NCI-H1105 treated with DMSO at 0.1 percent for 48 hours (cell line): Measurements from ENCODE around the gene ESPN.
A peak's percentile ranks its signal among the peaks of the same experiment; 100 is the strongest.
"Not testable (repeated sequence)": the region's sequence is repeated elsewhere in the genome, so short reads cannot be mapped to it uniquely, and the experiment has no call there.

ENCODE experiments used
- DNase-seq: peaks from one replicate; lab custom pipeline; 2025; lab: John Stamatoyannopoulos, UW

The ESPN gene

GRCh38 chr1:6447818-6448748 lies 23.5 kb downstream of the ESPN start:
- DNase-seq: peak; percentile 96

- DNase-seq: peak; percentile 44
Observed at GRCh38 chr1:6448749-6449631, 24.4 kb downstream of the ESPN start.

- DNase-seq: no peak
Observed at GRCh38 chr1:6450005-6450450, 25.5 kb downstream of the ESPN start.

GRCh38 chr1:6450486-6450885 lies 25.9 kb downstream of the ESPN start:
- DNase-seq: not testable (repeated sequence)

GRCh38 chr1:6450943-6451373 lies 26.4 kb downstream of the ESPN start:
- no peak for DNase-seq

GRCh38 chr1:6453895-6454855 lies 29.6 kb downstream of the ESPN start:
- DNase-seq: not testable (repeated sequence)

DNA sequence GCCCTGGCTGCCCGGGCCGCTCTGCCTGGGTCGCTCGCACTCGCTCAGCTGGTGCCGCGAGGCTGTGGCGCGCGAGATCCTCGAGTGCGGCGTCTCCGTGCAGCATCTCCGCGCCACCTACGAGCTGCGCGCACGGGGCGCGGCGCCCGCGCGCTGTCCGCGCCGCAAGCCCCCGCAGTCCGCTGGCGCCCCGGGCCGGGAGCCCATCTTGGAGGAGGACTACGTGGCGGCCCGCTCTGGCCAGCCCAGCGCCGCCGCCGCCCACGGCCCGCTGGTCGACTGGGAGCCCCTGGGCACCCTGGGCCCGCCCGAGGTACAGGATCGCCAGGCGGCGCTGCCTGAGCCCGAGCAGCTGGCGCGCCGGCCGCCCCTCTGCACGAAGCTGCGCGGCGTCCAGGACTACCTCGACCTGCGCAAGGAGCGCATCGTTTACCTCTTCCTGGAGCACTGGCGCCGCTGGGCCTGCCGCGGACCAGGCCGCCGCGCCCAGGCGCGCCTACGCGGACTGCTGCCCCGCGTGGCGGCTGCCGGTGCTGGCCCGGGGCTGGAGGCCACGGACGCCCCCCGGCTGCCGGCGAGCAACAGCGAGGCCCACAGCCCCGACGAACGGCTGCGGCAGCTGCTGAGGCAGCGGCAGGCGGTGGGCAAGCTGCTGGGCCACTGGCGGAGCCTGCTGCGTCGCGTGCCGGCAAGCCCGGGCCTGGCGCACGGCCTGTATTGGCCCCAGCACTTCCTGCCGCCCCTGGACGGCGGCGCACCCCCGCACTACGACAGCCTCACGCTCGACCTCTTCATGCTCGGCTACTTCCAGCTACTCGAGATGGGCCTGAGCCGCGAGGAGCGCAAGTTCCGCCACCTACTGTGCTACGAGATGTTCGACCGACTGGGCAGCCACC lies 30.5 kb downstream of the ESPN start:
- no peak for DNase-seq

DNA sequence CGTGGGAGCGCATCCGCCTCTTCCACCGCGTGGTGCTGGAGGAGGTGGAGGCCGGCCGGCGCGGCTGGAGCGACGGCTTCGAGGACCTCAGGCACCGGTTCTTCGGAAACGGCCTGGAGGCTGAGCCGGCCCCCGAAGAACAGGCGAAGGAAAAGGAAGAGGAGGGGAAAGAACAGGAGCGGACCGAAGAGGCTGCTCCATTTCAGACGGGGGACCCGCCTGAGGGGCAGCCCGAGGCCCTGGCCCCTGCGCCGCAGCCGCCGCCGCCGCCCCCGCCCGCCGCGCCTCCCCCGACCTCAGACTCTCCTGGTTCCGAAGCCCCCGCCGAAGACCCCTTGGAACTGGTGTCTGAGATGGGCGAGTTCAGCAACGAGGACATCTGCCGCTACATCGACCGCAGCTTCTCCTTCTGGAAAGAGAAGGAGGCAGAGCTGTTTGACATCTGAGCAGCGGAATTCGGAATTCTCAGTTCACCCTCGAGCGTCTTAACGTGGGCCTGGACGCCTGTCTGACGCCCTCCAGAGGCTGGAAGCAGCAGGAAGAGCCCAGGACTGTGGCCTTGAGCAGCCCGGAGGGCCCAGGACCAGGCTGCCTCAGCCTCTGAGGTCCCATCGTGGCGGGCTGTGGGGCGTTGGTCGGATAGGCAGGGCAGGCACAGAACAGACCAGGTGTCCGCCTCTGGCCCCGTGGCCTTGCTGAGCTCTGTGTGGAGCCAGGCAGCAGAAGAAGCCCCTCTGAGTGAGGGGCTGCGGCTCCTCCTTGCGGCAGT lies 31.4 kb downstream of the ESPN start:
- not testable (repeated sequence) for DNase-seq

DNA sequence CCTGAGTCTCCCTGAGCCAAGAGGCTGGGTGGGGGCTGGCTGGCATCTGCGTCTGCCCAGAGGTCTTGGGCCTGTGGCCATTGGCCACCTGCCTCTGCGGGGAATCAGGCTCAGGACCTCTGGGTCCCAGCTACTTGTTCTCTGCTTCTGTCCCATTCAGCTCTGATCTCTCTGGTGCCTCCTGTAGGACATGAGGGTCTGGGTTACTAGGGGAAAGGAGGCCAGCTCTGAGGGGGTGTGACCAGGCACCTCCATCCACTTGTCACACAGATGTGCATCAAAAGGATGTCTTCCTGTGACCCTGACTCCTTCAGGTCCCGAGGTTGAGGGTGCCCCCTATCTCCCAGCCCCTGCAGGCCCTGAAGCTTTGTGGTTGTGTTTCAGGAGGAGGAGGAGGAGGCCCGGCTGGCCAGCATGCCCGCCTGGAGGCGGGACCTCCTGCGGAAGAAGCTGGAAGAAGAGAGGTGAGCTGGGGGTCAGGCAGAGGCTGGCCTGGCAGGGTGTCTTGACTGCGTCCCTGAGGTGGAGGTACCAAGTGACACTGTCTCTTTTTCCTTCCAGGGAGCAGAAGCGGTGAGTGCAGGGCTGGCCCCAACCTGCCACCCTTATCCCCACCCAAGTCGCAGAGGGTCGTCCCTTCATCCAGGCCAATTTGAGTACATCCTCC lies 32.4 kb downstream of the ESPN start:
- no peak for DNase-seq

DNA sequence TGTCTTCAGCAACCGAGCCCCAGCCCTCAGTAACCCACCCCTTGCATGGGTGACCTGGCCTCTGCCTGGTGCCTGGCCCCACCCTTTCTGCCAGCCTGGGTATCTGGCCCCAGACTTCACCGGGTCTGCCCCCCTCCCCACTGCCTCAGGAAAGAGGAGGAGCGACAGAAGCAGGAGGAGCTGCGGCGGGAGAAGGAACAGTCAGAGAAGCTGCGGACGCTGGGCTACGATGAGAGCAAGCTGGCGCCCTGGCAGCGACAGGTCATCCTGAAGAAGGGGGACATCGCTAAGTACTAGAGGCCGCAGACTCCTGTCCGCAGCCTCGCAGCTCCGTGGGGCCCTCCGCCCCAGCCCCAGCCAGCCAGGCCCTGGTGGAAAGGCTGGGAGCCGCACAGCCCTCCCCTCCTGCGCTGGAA lies 35.3 kb downstream of the ESPN start:
- no peak for DNase-seq

GRCh38 chr1:6460301-6461050 lies 35.9 kb downstream of the ESPN start:
- DNase-seq: no peak

DNA sequence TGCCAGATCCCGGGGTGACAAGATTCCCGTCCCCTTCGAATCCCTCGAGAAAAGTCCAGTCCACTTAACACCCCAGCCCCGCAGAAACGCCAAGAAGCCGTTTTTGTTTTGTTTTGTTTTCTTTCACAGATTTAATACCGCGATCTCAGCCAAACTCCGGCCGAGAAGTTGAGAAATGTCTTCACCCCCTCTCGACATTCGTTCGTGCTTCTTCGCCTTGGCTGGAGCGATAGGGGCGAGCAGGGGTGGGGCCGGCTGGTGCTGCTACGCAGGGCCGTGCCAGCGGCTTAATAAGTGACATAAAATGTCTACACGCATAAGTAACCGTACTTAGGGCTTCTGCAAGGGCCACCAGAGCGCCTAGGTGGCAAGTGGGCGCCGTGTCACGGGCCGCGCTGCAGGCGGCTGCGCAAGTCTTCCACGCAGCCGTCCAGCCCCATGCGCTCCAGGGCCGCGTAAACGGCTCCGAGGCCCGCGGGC lies 36.5 kb downstream of the ESPN start:
- no peak for DNase-seq

DNA sequence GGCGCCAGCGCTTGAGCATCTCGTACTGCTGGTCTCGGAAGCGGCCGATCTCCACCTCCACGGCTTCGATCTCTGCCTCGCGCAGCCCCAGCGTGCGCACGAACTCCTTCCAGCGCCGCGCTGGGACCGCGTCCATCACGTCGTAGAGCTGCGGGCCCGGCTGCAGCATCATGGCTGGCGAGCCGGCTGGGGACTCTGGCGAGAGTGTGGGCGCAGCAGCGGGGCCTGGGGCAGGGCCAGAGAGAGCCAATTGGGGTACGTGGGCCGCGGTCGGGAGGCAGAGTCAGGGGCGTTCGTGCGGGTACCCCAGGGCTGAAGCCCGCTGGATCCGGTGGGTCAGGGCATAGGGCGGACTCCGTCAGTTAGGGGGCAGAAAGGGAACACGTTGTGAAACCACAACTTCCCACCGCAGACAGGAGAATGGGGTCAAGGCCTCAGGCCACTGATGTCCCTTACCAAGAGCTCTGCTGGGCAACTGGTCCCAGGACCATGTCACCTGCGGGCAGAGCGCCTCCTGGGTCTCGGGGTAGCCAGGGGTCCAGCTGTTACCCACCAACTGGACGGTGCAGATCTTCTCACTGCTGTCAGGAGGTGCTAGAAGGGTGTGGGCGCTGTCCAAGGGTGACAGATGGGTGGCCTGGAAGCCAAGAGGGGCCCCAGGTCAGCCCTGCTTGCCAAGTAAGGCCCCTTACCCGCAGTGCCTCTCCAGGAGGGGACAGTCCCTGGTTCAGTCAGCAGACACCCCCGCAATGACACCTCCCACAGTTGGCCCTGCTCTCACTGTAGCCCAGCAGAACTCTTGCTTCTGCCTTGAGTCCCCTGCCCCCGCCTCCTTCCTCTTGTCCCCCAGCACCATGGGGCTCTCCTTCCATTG lies 37.2 kb downstream of the ESPN start:
- no peak for DNase-seq

- no peak for DNase-seq
Observed at GRCh38 chr1:6462412-6463119, 38.0 kb downstream of the ESPN start.

DNA sequence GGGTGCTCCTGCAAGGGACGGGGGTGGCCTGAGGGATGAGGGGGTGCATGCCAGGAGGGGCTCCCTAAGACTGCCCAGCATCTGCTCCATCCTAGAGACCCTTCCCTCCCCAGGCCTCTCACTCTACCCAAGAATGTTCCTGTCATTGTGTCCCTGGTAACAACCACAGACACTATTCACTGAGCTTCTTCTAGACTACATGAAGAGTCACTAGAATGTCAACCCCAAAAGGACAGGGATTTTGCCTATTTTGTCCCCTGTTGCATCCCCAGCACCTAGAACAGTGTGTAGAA lies 38.5 kb downstream of the ESPN start:
- DNase-seq: no peak

- peak; percentile 46 for DNase-seq
Observed at GRCh38 chr1:6464514-6464836, 39.9 kb downstream of the ESPN start.

- no peak for DNase-seq
Observed at GRCh38 chr1:6464915-6465314, 40.3 kb downstream of the ESPN start.
